Measurements from ENCODE around the gene BCKDHA.
"Not testable (repeated sequence)": the region's sequence is repeated elsewhere in the genome, so short reads cannot be mapped to it uniquely, and the experiment has no call there.

BCKDHA gene

GRCh38 chr19:41427647-41428480 lies 30.2 kb downstream of the BCKDHA start:
- peak; percentile 53 for DNase-seq

- no peak for DNase-seq
Observed at GRCh38 chr19:41428481-41428859, 30.9 kb downstream of the BCKDHA start.

- no peak for DNase-seq
Observed at GRCh38 chr19:41430922-41431321, 33.3 kb downstream of the BCKDHA start.

- DNase-seq = no peak
Observed at GRCh38 chr19:41431426-41432386, 34.1 kb downstream of the BCKDHA start.

GRCh38 chr19:41433171-41433570 lies 35.6 kb downstream of the BCKDHA start:
- DNase-seq = no peak

GRCh38 chr19:41434450-41434849 lies 36.8 kb downstream of the BCKDHA start:
- no peak for DNase-seq

GRCh38 chr19:41435376-41435775 lies 37.8 kb downstream of the BCKDHA start:
- DNase-seq = not testable (repeated sequence)

- no peak for DNase-seq
Observed at GRCh38 chr19:41435936-41436673, 38.5 kb downstream of the BCKDHA start.

GRCh38 chr19:41436674-41436951 lies 39.0 kb downstream of the BCKDHA start:
- no peak for DNase-seq

GRCh38 chr19:41437944-41438574 lies 40.4 kb downstream of the BCKDHA start:
- DNase-seq = no peak

- DNase-seq = peak; percentile 99
Observed at GRCh38 chr19:41439441-41440222, 42.0 kb downstream of the BCKDHA start, which contains the start of gene DMAC2. Gene DMAC2, minus strand, starts transcription at chr19:41439912. Its CDS starts 13 bp downstream, at chr19:41439899.

GRCh38 chr19:41441321-41441945 lies 43.8 kb downstream of the BCKDHA start:
- DNase-seq = no peak

- no peak for DNase-seq
Observed at GRCh38 chr19:41442473-41443355, 45.1 kb downstream of the BCKDHA start, which contains the start of gene ERICH4. Gene ERICH4, plus strand, starts transcription at chr19:41443156. Its CDS starts 14 bp downstream, at chr19:41443170.

GRCh38 chr19:41443813-41444455 lies 46.3 kb downstream of the BCKDHA start:
- no peak for DNase-seq

GRCh38 chr19:41445575-41445974 lies 48.0 kb downstream of the BCKDHA start:
- no peak for DNase-seq

- no peak for DNase-seq
Observed at GRCh38 chr19:41447732-41448332, 50.2 kb downstream of the BCKDHA start.

- DNase-seq = no peak
Observed at GRCh38 chr19:41449079-41449864, 51.7 kb downstream of the BCKDHA start.

- DNase-seq = no peak
Observed at GRCh38 chr19:41449865-41450178, 52.2 kb downstream of the BCKDHA start.

Measured in DMS153 (cell line).